H7 (cell line): ENCODE measurements around the gene PROK2. TPM values are rescaled to one million over a fixed set of nuclear protein-coding genes. Genes with fewer than 3 reads are reported as not detected.
A peak's percentile ranks its signal among the peaks of the same experiment; 100 is the strongest.

ENCODE experiments used
- DNase-seq: peaks from one replicate; pipeline ENCODE4 v3.0.0; 2012
- H3K27me3 ChIP-seq: 2 replicates; pipeline ENCODE4 v1.6.0; 2011; ENCODE audit warnings: mild to moderate bottlenecking, low read length; ENCODE audit not compliant: control insufficient read depth, insufficient read depth
- H3K36me3 ChIP-seq: replicated peaks from 2 replicates; pipeline ENCODE4 v1.5.1; 2011; ENCODE audit warnings: low read length; ENCODE audit not compliant: control insufficient read depth, insufficient read depth
- H3K4me3 ChIP-seq: 2 replicates; pipeline ENCODE4 v1.5.1; 2011; ENCODE audit warnings: low read depth, mild to moderate bottlenecking, control low read depth, low read length, moderate library complexity; ENCODE audit not compliant: insufficient read depth
- total RNA-seq: library from RNA; depleted of rRNA; stranded (reverse); fragments of >200 nt; shearing (Covaris generic); gene quantifications from 2 replicates; pipeline ENCODE4 v1.2.3, GENCODE V29; 2014

The PROK2 gene
- total RNA-seq, 1 experiment from 2014 or later, result 2.7 TPM

- DNase-seq, result no peak
- no peaks in the 10 kb centered on the region for H3K36me3 ChIP-seq
- peaks cover 27% of the 10 kb centered on the region for H3K27me3 ChIP-seq
- H3K4me3 ChIP-seq, result no peak overlapping the region
Measured at GRCh38 chr3:71779674-71780377, 5.1 kb downstream of the PROK2 start.

GRCh38 chr3:71778353-71778752 is 6.6 kb downstream of the PROK2 start:
- Histone ChIP-seq H3K36me3 (no peaks in the 10 kb centered on the region), H3K27me3 (peaks cover 12% of the 10 kb centered on the region), H3K4me3 (no peak overlapping the region)
- DNase-seq, result no peak

DNA sequence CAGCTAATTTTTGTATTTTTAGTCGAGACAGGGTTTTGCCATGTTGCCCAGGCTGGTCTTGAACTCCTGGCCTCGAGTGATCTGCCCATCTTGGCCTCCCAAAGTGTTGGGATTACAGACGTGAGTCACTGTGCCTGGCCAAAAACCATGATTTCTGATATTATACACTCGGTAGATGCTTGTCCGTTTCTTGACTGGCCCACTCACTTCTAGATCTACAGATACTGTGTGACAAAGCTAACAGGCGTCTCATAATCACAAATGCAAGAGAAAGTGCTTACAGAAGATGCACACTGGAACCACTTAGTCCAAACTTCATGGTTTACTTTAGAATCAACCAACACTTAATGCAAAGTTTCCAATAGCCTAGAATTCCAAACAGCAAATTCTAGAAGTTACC is 8.4 kb downstream of the PROK2 start:
- H3K4me3 ChIP-seq, result no peak overlapping the region
- DNase-seq, result no peak
- no peaks in the 10 kb centered on the region; the same call in 1 of the 2 replicates for H3K27me3 ChIP-seq
- no peaks in the 10 kb centered on the region for H3K36me3 ChIP-seq

DNA sequence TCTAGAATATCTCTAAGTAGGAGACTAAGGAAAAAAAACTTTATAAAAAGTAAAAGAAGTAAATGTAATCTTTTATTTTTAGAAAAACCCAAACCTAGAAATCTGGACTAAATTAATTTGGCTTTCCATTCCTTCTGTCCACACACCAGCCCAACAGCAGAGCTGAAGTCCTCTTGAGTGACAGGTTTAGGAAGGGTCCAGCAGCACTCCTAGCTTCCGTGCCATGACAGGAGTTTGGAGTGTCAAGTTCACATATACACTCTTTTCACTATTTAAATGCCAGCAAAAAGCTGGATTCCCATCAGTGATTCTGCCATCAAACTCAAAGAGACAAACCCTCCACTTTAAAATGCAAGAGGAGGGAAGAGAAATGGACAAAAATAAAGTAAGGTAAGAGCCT is 13.1 kb downstream of the PROK2 start:
- H3K27me3 ChIP-seq, result no peaks in the 10 kb centered on the region; the same call in 1 of the 2 replicates
- no peaks in the 10 kb centered on the region for H3K36me3 ChIP-seq
- no peak overlapping the region for H3K4me3 ChIP-seq
- no peak for DNase-seq

- Histone ChIP-seq H3K4me3 (no peak overlapping the region), H3K36me3 (no peaks in the 10 kb centered on the region), H3K27me3 (no peaks in the 10 kb centered on the region; the same call in 1 of the 2 replicates)
- no peak for DNase-seq
Measured at GRCh38 chr3:71771126-71771525, 13.8 kb downstream of the PROK2 start.

GRCh38 chr3:71763426-71763825 is 21.5 kb downstream of the PROK2 start:
- H3K4me3 ChIP-seq, result no peak overlapping the region
- H3K27me3 ChIP-seq, result no peaks in the 10 kb centered on the region; the same call in 1 of the 2 replicates
- DNase-seq, result no peak
- H3K36me3 ChIP-seq, result no peaks in the 10 kb centered on the region

DNA sequence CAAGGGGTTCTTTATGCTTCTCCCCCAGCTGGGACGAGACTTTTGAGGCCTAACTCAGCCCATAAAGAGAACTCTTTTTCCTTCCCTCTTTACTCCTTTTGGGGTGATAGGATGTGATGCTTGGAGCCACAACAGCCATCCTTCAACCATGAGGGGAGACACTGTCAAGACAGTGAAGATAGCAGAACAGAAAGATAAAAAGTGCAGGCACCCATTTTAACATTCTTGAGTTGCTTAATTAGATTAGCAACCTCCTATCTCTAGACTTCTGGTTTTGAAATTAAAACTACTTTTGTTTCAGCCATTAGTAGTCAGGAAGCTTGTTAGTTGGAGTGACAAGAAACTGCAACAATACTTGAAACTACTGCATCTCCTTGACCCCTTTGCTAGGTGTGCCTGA is 24.8 kb downstream of the PROK2 start:
- H3K27me3 ChIP-seq, result peaks cover 10% of the 10 kb centered on the region
- no peak for DNase-seq
- no peaks in the 10 kb centered on the region for H3K36me3 ChIP-seq
- no peak overlapping the region for H3K4me3 ChIP-seq

DNA sequence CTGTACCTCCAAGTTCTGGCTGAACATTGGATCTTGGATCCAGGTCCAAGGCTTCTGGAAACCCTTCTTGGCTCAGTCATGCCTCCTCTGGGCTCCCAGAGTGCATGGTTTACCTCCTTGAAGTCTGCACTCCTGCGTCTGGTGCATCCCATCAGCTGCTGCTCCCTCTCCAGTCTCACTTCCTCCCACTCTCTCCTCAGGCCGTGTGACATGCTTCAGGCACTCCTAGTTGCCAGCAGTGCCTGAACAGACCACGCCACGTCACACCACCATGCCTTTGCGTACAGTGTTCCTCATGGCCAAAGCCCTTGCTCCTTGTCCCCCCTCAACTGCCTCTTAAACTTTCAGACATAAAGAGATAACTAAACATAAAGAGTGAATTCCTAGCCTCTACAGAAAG is 25.5 kb downstream of the PROK2 start:
- no peak overlapping the region for H3K4me3 ChIP-seq
- no peaks in the 10 kb centered on the region for H3K36me3 ChIP-seq
- H3K27me3 ChIP-seq, result peaks cover 17% of the 10 kb centered on the region
- DNase-seq, result no peak

- Histone ChIP-seq H3K4me3 (no peak overlapping the region), H3K36me3 (no peaks in the 10 kb centered on the region), H3K27me3 (peaks cover 27% of the 10 kb centered on the region)
- DNase-seq, result no peak
Measured at GRCh38 chr3:71758091-71758490, 26.9 kb downstream of the PROK2 start.

DNA sequence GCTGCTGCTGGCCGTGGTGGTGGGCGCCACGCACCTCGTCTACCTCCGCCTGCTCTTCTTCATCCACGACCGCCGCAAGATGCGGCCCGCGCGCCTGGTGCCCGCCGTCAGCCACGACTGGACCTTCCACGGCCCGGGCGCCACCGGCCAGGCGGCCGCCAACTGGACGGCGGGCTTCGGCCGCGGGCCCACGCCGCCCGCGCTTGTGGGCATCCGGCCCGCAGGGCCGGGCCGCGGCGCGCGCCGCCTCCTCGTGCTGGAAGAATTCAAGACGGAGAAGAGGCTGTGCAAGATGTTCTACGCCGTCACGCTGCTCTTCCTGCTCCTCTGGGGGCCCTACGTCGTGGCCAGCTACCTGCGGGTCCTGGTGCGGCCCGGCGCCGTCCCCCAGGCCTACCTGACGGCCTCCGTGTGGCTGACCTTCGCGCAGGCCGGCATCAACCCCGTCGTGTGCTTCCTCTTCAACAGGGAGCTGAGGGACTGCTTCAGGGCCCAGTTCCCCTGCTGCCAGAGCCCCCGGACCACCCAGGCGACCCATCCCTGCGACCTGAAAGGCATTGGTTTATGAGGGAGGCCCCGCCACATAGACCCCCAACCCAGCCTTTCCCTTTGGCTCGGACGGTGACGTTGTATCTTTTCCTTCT is 30.2 kb downstream of the PROK2 start:
- DNase-seq, result no peak
- H3K36me3 ChIP-seq, result no peaks in the 10 kb centered on the region
- H3K4me3 ChIP-seq, result peak overlapping the region; percentile 76
- H3K27me3 ChIP-seq, result peaks cover 45% of the 10 kb centered on the region

GRCh38 chr3:71753701-71754609 is 31.0 kb downstream of the PROK2 start, which contains the start of gene GPR27:
Gene GPR27 (plus strand): TSS chr3:71753855. CDS start chr3:71754050, 195 bp downstream.
- Histone ChIP-seq H3K4me3 (peak within 1 kb of the TSS; percentile 76), H3K27me3 (peaks cover 45% of the 10 kb centered on the region), H3K36me3 (no peaks in the 10 kb centered on the region)
- DNase-seq, result peak; percentile 85

GRCh38 chr3:71752831-71753700 is 31.9 kb downstream of the PROK2 start:
- no peak for DNase-seq
- Histone ChIP-seq H3K36me3 (no peaks in the 10 kb centered on the region), H3K27me3 (peaks cover 45% of the 10 kb centered on the region), H3K4me3 (peak overlapping the region; percentile 76)

DNA sequence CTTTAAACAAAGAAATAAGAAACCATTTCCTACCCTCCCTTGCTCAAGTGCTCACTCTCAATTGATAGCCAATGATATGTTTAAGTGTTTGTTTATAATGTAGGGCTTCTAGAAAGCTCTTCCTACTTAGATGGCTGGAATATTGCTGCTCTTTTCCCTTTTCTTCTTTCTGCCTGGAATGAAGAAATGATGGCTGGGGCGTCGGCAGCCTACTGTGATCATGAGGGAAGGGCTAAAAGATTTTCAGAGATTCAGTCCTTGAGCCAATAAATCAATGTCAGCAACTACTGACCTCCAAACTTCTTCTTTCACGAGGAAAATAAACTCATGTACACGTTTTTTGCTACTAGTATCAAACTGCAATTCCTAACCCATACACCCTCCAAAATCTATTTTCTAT is 33.3 kb downstream of the PROK2 start:
- H3K4me3 ChIP-seq, result no peak overlapping the region
- H3K27me3 ChIP-seq, result peaks cover 45% of the 10 kb centered on the region
- DNase-seq, result no peak
- no peaks in the 10 kb centered on the region for H3K36me3 ChIP-seq

GRCh38 chr3:71744738-71745137 is 40.2 kb downstream of the PROK2 start:
- H3K4me3 ChIP-seq, result no peak overlapping the region

More at GRCh38 chr3:71744738-71745137, 40.2 kb downstream of the PROK2 start:
- H3K36me3 ChIP-seq, result no peaks in the 10 kb centered on the region
- DNase-seq, result no peak
- no peaks in the 10 kb centered on the region for H3K27me3 ChIP-seq
